Adrenal gland (tissue), 19 donors: ENCODE data around the gene PRKRA. TPM values are rescaled to one million over a fixed set of nuclear protein-coding genes. Genes with fewer than 3 reads are reported as not detected.

Experiments
- DNase-seq, 7 donors: peaks; one replicate each; pipeline ENCODE4 v3.0.0-alpha.2; 2019 to 2020
- H3K27ac ChIP-seq, 5 donors: fragments of 200-600 bp; sonication (generic) in 4 of 5; 1 replicate in 3 of 5; 2 replicates in 2 of 5; pipeline versions ENCODE4 v1.5.1 to v1.8.0; 2016 to 2020; ENCODE audit warnings: mild to moderate bottlenecking in 1 of 5
- H3K27me3 ChIP-seq: fragments of 200-600 bp; 2 replicates; pipeline ENCODE4 v1.8.0; 2021
- H3K36me3 ChIP-seq, 2 donors: fragments of 200-600 bp; replicated peaks in 1 of 2; 1 replicate in 1 of 2; 2 replicates in 1 of 2; pipeline versions ENCODE4 v1.5.1 to v1.8.0; 2018 to 2022
- H3K4me1 ChIP-seq, 2 donors: fragments of 200-600 bp; replicated peaks in 1 of 2; 1 replicate in 1 of 2; 2 replicates in 1 of 2; pipeline versions ENCODE4 v1.5.1 to v1.8.0; 2018 to 2021
- H3K4me3 ChIP-seq, 4 donors: fragments of 200-600 bp; sonication (generic) in 3 of 4; one replicate each; pipeline ENCODE4 v1.5.1; 2016 to 2018
- H3K9me3 ChIP-seq, 3 donors: fragments of 200-600 bp; sonication (generic) in 1 of 3; replicated peaks in 1 of 3; 1 replicate in 2 of 3; 2 replicates in 1 of 3; pipeline versions ENCODE4 v1.5.1 to v1.8.0; 2016 to 2021
- POLR2A ChIP-seq, 2 donors: fragments of 450-650 bp; IDR thresholded peaks; one replicate each; pipeline ENCODE4 v1.6.1; 2017; ENCODE audit warnings: antibody characterized with exemption in 2 of 2, mild to moderate bottlenecking in 2 of 2, moderate library complexity in 1 of 2
- WGBS, 4 donors: extraction: QIAGEN DNeasy Blood & Tissue Kit in 2 of 4; methylation state at CpG; one replicate each; pipeline versions ENCODE4 v1.1.5 to v1.1.7; 2013 to 2017; 5-methylcytosine and 5-hydroxymethylcytosine counted together
- intact Hi-C, 2 donors: fragments of 100-400 bp; cut with DNase I; formaldehyde crosslinking; loops; one replicate each; pipeline versions ENCODE4 v1.14.1 to v1.15.0; 2022 to 2023
- long read RNA-seq, 10 donors: library from polyadenylated mRNA in 3 of 10; unstranded in 2 of 10; stranded (forward) in 1 of 10; transcript quantifications; one replicate each; pipeline ENCODE4 v2.0.0 and lab custom pipeline, GENCODE V29; 2021 to 2026
- polyA plus RNA-seq, 3 donors: library from polyadenylated mRNA; stranded (reverse); fragments of 200-250 nt in 2 of 3; fragments of 350-450 nt in 1 of 3; fragmentation: Illumina TruSeq in 1 of 3; extraction: RNeasy Lipid Tissue Mini Kit (QIAGEN cat#74804) in 1 of 3; gene quantifications; one replicate each; pipeline ENCODE4 v1.2.3, GENCODE V29; 2013 to 2014
- total RNA-seq, 9 donors: library from RNA; depleted of rRNA in 4 of 9; stranded (reverse); fragments of >200 nt in 4 of 9; fragments of 120-200 nt in 1 of 9; fragmentation: NEBNext Ultra II Directional in 1 of 9; extraction: Animal tissue kit (Norgen Biotek cat#: 25700) in 1 of 9; gene quantifications; one replicate each; pipeline versions ENCODE4 v1.1.0 to v1.2.4, GENCODE V29; 2013 to 2023
- TF ChIP-seq, protein P1 (sequence below), 6 experiments: fragments of 450-650 bp in 4 of 6; fragments of 200-600 bp in 2 of 6; sonication (generic) in 1 of 6; IDR thresholded peaks; 1 replicate in 5 of 6; 2 replicates in 1 of 6; pipeline versions ENCODE4 v1.5.1 to v1.8.0; 2016 to 2021; ENCODE audit warnings: antibody characterized with exemption in 6 of 6, mild to moderate bottlenecking in 2 of 6, moderate library complexity in 1 of 6
- donor health status: healthy with polysubstance abuse.
- donor health status: Bipolar disorder and iron deficiency.
- donor health status: DM: yes; HTN: yes; CAD: no.
- donor health status: DM: no; HTN: no; CAD: no.
- donor health status: DM: no; HTN: no; CAD: no.
- donor health status: DM: yes; HTN: yes; CAD: no.

The PRKRA gene
- 10 to 100 TPM; 34.5 to 54.4 (median 42.5) TPM for total RNA-seq
- polyA plus RNA-seq: 10 to 100 TPM; 33.5 to 55.2 (median 38.9) TPM
- long read RNA-seq, donor 1, transcript PRKRA-201 (8 exons, 1,826 nt): major isoform, 12 of 16 reads
- long read RNA-seq, donor 1, partial matches to known transcripts: 0 of 16 reads
- long read RNA-seq, donor 1, other reads (novel, unspliced or antisense): 0 of 16 reads
- long read RNA-seq, donor 2, transcript PRKRA-201 (8 exons, 1,826 nt): major isoform, 11 of 12 reads
- long read RNA-seq, donor 2, partial matches to known transcripts: 0 of 12 reads
- long read RNA-seq, donor 2, other reads (novel, unspliced or antisense): 0 of 12 reads
- long read RNA-seq, donor 3, transcript PRKRA-201 (8 exons, 1,826 nt): major isoform, 9 of 9 reads
- long read RNA-seq, donor 3, partial matches to known transcripts: 0 of 9 reads
- long read RNA-seq, donor 3, other reads (novel, unspliced or antisense): 0 of 9 reads
- long read RNA-seq, donor 4, transcript PRKRA-201 (8 exons, 1,826 nt): major isoform, 32 of 38 reads
- long read RNA-seq, donor 4, partial matches to known transcripts: 2 of 38 reads
- long read RNA-seq, donor 4, other reads (novel, unspliced or antisense): 3 of 38 reads
- long read RNA-seq, donor 5, transcript PRKRA-201 (8 exons, 1,826 nt): major isoform, 57 of 71 reads
- long read RNA-seq, donor 5, partial matches to known transcripts: 2 of 71 reads
- long read RNA-seq, donor 5, other reads (novel, unspliced or antisense): 5 of 71 reads
- long read RNA-seq, donor 6, transcript PRKRA-201 (8 exons, 1,826 nt): major isoform, 20 of 27 reads
- long read RNA-seq, donor 6, partial matches to known transcripts: 1 of 27 reads
- long read RNA-seq, donor 6, other reads (novel, unspliced or antisense): 4 of 27 reads
- long read RNA-seq, donor 7, transcript PRKRA-201 (8 exons, 1,826 nt): major isoform, 6 of 7 reads
- long read RNA-seq, donor 7, partial matches to known transcripts: 0 of 7 reads
- long read RNA-seq, donor 7, other reads (novel, unspliced or antisense): 0 of 7 reads
- long read RNA-seq, donor 8, transcript PRKRA-201 (8 exons, 1,826 nt): major isoform, 16 of 29 reads
- long read RNA-seq, donor 8, partial matches to known transcripts: 9 of 29 reads
- long read RNA-seq, donor 8, other reads (novel, unspliced or antisense): 0 of 29 reads
- long read RNA-seq, donor 9, transcript PRKRA-201 (8 exons, 1,826 nt): major isoform, 9 of 59 reads
- long read RNA-seq, donor 9, partial matches to known transcripts: 45 of 59 reads
- long read RNA-seq, donor 9, other reads (novel, unspliced or antisense): 0 of 59 reads
- long read RNA-seq, donor 10, transcript PRKRA-201 (8 exons, 1,826 nt): major isoform, 8 of 18 reads
- long read RNA-seq, donor 10, partial matches to known transcripts: 6 of 18 reads
- long read RNA-seq, donor 10, other reads (novel, unspliced or antisense): 0 of 18 reads

DNA sequence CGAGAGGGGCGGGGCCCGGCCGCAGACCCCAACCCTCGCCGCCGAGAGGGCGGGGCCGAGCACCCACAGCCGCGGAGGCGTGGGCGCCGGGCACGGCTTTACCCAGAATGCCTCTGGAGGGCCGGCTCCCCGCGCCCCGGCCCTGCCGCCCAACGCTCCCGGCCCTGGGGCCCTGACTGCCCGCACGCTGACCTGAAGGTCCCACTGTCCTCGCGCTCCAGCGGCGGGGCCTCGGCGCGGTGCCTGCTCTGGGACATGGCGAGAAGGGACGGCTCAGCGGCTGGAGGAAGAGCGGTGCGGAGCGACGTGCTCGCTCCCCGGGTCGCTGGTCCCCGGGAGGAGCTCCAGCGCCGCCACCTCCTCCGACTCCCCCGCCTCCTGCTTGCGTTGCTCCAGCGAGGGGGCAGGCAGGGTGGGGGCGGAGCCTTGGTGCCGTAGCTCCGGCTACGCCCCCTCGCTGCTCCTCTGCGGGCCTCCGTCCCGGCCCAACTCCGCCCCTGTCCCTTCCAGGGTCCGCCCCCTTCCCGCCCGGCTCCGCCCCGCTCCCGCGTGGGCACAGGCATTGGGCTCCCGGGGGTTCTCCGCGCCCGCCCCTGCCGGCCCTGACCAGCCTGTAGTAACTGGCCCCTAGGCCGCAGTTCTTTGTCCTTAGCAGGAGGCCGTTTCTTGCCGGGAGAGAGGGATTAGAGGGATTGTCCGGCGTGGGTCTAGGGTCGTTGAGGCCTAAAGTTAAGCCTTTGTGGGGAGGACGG is at the start of gene PRKRA, which contains the start of gene PJVK:
PRKRA (minus strand) TSS at position 402 of the 752 bp plus-strand sequence; CDS start at position 257, 145 bp downstream.
PJVK (plus strand) TSS at position 605 of the 752 bp plus-strand sequence. CDS start 2,032 bp downstream, outside the sequence.
- peak; percentile 78 to 93 for TF ChIP-seq POLR2A (IDR thresholded peaks at IDR 0.05)
- TF ChIP-seq, protein P1, sequence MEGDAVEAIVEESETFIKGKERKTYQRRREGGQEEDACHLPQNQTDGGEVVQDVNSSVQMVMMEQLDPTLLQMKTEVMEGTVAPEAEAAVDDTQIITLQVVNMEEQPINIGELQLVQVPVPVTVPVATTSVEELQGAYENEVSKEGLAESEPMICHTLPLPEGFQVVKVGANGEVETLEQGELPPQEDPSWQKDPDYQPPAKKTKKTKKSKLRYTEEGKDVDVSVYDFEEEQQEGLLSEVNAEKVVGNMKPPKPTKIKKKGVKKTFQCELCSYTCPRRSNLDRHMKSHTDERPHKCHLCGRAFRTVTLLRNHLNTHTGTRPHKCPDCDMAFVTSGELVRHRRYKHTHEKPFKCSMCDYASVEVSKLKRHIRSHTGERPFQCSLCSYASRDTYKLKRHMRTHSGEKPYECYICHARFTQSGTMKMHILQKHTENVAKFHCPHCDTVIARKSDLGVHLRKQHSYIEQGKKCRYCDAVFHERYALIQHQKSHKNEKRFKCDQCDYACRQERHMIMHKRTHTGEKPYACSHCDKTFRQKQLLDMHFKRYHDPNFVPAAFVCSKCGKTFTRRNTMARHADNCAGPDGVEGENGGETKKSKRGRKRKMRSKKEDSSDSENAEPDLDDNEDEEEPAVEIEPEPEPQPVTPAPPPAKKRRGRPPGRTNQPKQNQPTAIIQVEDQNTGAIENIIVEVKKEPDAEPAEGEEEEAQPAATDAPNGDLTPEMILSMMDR (IDR thresholded peaks at IDR 0.05): peak in 2 of 6 experiments; percentile 2 to 25
- Histone ChIP-seq H3K4me3 (peak within 1 kb of the TSS; percentile 47 to 81 (median 67)), H3K27me3 (no peaks in the 10 kb centered on the region), H3K9me3 (no peaks in the 10 kb centered on the region), H3K27ac (peak within 1 kb of the TSS; percentile 90 to 98 (median 96)), H3K36me3 (peaks cover 0 to 11% of the 10 kb centered on the region in 2 donors), H3K4me1 (peaks cover 0 to 27% of the 10 kb centered on the region in 2 donors)
- intact Hi-C loops: no loop called here
- 0 to 6% (median 1%) methylated on average over 5 to 76 of the region's 76 CpGs for WGBS, 4 donors
- DNase-seq: peak; percentile 97 to 99 (median 98)

DNA sequence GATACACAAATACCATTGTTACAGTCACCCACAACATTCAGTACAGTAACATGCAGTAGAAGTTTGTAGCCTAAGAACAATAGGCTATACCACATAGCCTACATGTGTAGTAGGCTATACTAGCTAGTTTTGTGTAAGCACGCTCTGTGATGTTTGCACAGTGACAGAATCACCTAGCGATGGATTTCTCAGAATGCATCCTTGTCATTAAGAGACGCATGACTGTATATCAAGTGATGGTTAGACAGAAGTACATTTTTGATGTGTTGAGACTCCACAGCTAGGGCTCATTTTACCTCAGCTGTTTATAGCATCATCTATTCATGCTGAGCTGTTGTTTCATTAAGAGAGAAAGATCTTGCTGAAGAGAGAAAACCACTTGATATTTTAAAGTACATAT is 48.7 kb upstream of the PRKRA start:
- Histone ChIP-seq H3K4me1 (no peaks in the 10 kb centered on the region), H3K9me3 (no peaks in the 10 kb centered on the region), H3K27ac (no peak overlapping the region), H3K4me3 (no peak overlapping the region), H3K36me3 (peaks cover 0 to 79% of the 10 kb centered on the region in 2 donors), H3K27me3 (no peaks in the 10 kb centered on the region)
- intact Hi-C loops: no loop called here
- DNase-seq: no peak
- 96 to 100% (median 96%) methylated on average over 3 of the region's 3 CpGs for WGBS, 4 donors
- no peak for TF ChIP-seq POLR2A (IDR thresholded peaks at IDR 0.05)
- TF ChIP-seq, protein P1 (IDR thresholded peaks at IDR 0.05): no peak

DNA sequence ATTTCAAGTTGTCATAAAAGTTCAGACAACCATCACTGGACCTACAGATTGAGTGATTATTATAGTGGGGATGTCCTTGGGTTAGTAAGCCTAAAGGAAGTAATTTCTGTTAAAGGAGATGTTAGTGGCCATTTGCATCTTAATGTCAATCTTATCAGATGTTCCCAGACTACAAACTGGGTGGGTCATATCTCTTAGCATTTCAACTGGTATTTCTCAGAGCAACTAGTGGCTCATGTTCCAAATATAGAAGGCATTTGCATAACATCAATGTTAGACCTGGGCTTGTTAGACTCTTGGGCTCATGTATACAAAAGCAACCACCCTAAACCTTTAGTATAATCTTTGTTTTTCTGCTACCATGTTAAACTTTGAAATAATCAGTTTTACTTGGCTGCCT is 47.2 kb upstream of the PRKRA start:
- intact Hi-C loops: no loop called here
- DNase-seq: no peak
- no peaks in the 10 kb centered on the region for H3K9me3 ChIP-seq
- TF ChIP-seq, protein P1 (IDR thresholded peaks at IDR 0.05): no peak
- no peak for TF ChIP-seq POLR2A (IDR thresholded peaks at IDR 0.05)
- no peak overlapping the region for H3K27ac ChIP-seq
- no peaks in the 10 kb centered on the region for H3K4me1 ChIP-seq
- H3K36me3 ChIP-seq: peaks cover 0 to 77% of the 10 kb centered on the region in 2 donors
- no peaks in the 10 kb centered on the region for H3K27me3 ChIP-seq
- no peak overlapping the region for H3K4me3 ChIP-seq
